SHP77 treated with DMSO at 0.1 percent for 48 hours (cell line): ENCODE data around the gene DIMT1.
A peak's percentile ranks its signal among the peaks of the same experiment; 100 is the strongest.

Experiments used
- DNase-seq: peaks from one replicate; lab custom pipeline; 2025; lab: John Stamatoyannopoulos, UW

Gene DIMT1

GRCh38 chr5:62369039-62369438 is 34.7 kb downstream of the DIMT1 start:
- no peak for DNase-seq

DNA sequence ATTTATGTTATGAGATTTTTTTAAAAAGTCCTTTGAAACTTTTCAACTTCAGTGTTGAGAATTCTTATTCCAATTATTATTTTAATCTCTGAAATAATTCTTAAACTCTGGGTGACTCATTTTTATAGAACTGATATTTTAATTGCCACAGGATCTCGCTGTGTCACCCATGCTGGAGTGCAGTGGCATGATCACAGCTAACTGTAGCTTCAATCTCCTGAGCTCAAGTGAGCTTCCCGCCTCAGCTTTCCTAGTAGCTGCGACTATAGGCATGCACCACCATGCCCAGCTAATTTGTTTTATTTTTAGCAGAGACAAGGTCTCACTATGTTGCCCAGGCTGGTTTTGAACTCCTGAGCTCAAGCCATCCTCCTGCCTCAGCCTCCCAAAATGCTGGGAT is 41.0 kb downstream of the DIMT1 start:
- DNase-seq, result no peak

- peak; percentile 26 for DNase-seq
These were observed 49.5 kb downstream of the DIMT1 start for GRCh38 chr5:62354028-62354874.

- no peak for DNase-seq
These were observed 54.8 kb downstream of the DIMT1 start for GRCh38 chr5:62348723-62349481.

DNA sequence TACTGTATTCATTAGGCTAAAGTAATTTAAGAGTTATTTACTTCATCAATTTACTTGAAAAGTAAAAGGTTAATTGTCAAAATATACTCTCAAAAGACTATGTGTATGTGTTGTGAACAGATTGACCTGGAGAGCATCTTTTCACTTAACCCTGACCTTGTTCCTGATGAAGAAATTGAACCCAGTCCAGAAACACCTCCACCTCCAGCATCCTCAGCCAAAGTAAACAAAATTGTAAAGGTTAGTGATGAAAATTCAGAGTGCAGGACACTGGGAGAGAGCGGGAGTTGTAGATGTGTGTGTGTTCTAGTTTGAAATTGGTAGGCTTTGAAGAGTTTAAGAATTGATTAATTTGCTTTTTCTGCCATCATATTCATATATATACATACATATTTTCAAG is 55.8 kb downstream of the DIMT1 start:
- DNase-seq, result no peak

DNA sequence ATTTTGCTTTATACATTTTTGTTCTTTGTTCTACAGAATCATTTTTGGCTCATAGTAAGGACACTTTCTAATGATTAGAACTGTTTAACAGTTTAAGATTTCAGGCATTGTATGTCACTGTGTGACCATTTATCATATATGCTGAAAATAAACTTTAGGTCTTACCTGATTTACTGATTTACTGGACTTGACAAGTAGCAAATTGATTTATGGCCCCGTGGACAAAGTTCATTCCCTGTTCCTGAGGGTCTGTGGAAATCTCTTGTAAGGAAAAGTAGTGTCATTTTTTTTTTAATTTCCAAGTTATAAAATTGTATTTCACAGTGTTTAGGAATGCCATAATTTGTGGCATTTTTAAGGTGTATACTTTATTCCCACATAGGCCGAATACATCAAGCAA is 57.0 kb downstream of the DIMT1 start:
- no peak for DNase-seq

DNA sequence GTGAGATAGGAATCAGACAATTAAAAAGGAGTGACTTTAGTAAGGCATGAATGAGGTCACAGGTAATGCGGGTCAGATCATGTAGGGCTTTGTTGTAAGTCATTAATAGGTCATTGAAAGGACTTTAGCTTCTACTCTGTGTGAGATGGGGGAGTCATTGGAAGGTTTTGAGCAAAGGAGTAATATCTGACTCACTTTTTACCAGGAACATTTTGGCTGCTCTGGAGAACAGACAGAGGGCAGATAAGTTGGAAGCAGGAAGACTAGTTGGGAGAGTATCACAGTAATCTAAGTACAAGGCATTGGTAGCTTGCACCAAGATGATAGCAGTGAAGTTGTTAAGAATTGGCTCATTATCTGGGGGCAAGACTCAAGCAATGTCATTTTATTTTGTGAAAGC is 60.3 kb downstream of the DIMT1 start:
- DNase-seq, result no peak

DNA sequence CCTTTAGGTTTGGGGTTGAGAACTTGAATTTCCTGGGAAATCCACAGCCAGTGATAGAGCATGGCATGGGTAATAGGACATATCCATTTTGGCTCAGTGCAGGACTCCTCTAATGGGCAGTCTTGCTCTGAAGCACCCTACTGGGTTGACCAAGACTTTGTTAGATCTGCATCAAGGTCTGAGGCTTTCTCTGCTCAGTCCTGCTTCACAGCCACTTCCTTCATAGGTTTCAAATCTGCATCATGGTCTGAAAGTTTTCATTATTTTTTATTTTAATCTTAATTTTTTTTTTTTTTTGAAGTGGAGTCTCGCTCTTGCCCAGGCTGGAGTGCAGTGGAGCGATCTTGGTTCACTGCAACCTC is 61.2 kb downstream of the DIMT1 start:
- no peak for DNase-seq

DNA sequence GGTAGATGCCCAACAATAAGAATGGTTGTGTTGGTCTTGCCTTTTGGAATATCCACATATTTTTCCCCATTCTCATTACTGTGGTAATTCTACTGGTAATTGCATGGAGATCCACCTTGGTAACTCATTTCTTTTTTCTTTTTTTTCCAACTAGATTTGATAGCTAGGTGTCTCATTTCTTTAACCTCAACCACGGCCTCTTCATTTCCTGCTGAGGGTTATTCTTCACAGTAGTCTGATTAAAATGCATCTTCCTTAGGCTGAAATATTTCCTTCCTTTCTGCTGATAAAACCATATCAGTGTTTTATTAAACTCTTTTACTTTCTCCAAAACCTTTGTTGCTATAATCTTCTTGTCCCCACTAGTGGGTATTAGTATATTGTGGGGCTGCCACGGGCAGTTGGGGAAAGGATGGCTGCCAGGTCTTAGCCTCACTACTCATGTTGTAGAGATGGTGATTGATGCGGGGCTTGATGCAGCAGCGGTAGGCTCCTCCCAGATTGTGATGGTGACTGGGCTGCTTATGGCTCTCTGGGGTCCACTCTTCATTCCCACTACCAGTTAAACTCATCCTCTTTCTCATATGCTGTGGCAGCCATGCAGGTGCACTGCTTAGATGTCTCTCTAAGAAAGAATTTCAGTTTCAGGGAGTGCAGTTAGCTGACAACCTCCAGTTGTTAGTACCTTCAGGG is 61.8 kb downstream of the DIMT1 start:
- no peak for DNase-seq

DNA sequence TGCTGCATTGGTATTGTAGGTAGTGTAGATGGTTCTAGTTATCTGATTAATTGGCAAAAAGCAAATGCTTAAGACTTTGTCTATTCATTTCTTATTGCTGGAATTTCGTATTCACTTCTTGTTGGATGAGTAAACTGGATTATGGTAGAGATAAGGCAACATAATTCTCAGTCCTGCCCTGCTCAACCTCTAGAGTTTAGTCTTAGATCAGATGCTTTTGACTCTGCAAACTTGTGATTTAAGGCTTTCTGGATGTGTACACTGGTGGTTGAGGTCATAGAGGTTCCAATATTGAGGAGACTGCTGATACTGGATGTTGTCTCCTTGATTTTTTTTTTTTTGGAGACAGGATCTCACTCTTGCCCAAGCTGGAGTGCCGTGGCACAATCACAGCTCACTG is 62.7 kb downstream of the DIMT1 start:
- DNase-seq, result no peak

DNA sequence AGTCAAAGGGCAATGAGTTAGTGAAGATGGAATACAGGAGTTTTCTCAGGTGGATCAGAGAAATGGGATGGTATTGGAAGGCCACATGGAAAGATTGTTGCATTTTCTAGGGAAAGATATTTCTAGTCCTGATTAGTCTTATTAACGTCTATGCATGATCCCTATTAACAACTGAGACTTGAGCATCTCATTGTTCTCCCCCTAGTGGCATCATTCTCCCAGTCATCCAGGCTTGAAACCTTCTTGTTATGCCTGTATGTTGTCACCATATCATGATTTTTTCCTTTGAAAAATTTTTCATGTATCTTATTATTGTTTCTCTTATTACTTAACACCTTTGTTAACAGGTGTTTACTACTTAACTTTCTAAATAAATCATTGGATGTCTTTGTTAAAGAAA is 63.3 kb downstream of the DIMT1 start:
- DNase-seq, result no peak
